GM12878 (cell line): ENCODE measurements around the gene GOLGA5. TPM values are rescaled to one million over a fixed set of nuclear protein-coding genes. Genes with fewer than 3 reads are reported as not detected.

ENCODE experiments used
- ATAC-seq: fragments of 200-7000 bp; cut with Tn5 transposase; 3 replicates; pipeline ENCODE4 v1.9.1; 2020; ENCODE audit warnings: mild to moderate bottlenecking, moderate library complexity
- BruUV-seq: library from RNA; stranded (reverse); fragments of 400-500 nt; replicated peaks from 2 replicates; lab custom pipeline; 2021; lab: Mats Ljungman, UMichigan
- CTCF ChIA-PET: fragments of 300-600 bp; sonication (Branson Sonifier 250); formaldehyde crosslinking; extraction: SDS; loops from one replicate; lab custom pipeline; 2021; ENCODE audit warnings: inconsistent platforms; lab: Yijun Ruan, JAX
- POLR2A ChIA-PET: fragments of 350-600 bp; formaldehyde crosslinking; extraction: SDS; loops from one replicate; lab custom pipeline; 2021; ENCODE audit warnings: inconsistent platforms; lab: Charles Lee
- RAD21 ChIA-PET: fragments of 300-600 bp; sonication (Branson Sonifier 250); formaldehyde crosslinking; loops from one replicate; lab custom pipeline; 2023; ENCODE audit warnings: antibody characterized with exemption; ENCODE audit not compliant: unreplicated experiment; lab: Charles Lee
- SMC1A ChIA-PET: fragments of 300-600 bp; sonication (Branson Sonifier 250); formaldehyde crosslinking; loops from one replicate; lab custom pipeline; 2023; ENCODE audit not compliant: unreplicated experiment, uncharacterized antibody; lab: Charles Lee
- DNase-seq: peaks from one replicate; pipeline ENCODE4 v3.0.0-alpha.2; 2011; ENCODE audit warnings: low read depth, low spot score
- FAIRE-seq: peaks from 3 replicates; lab custom pipeline; 2011; peaks lifted over from hg19 to GRCh38; lab: Jason Lieb, UNC
- H2AFZ ChIP-seq: 2 replicates; pipeline ENCODE4 v1.6.0; 2011; ENCODE audit warnings: low read depth, low read length, control low read depth; ENCODE audit not compliant: control insufficient read depth
- H3K27ac ChIP-seq: 2 replicates; pipeline ENCODE4 v1.5.1; 2011; ENCODE audit warnings: control low read depth; ENCODE audit not compliant: control insufficient read depth, insufficient read depth
- H3K27me3 ChIP-seq, 2 experiments: replicated peaks in 1 of 2; 2 replicates each; pipeline versions ENCODE4 v1.6.0 to v1.6.1; 2011; ENCODE audit warnings: low read length in 1 of 2; ENCODE audit not compliant: control insufficient read depth in 2 of 2, insufficient read depth in 2 of 2
- H3K36me3 ChIP-seq, 2 experiments: 2 replicates each; pipeline ENCODE4 v1.5.1; 2011; ENCODE audit warnings: low read length in 1 of 2; ENCODE audit not compliant: control insufficient read depth in 2 of 2, insufficient read depth in 2 of 2
- H3K4me1 ChIP-seq: 2 replicates; pipeline ENCODE4 v1.6.1; 2011; ENCODE audit warnings: mild to moderate bottlenecking, low read length, moderate library complexity, mixed read lengths; ENCODE audit not compliant: control insufficient read depth, insufficient read depth
- H3K4me2 ChIP-seq: 2 replicates; pipeline ENCODE4 v1.6.0; 2011; ENCODE audit warnings: control low read depth; ENCODE audit not compliant: control insufficient read depth, insufficient read depth
- H3K4me3 ChIP-seq: fragments of 200-600 bp; sonication (generic); 2 replicates; pipeline ENCODE4 v1.5.1; 2016
- H3K79me2 ChIP-seq: 2 replicates; pipeline ENCODE4 v1.6.0; 2011; ENCODE audit warnings: low read length; ENCODE audit not compliant: control insufficient read depth, insufficient read depth
- H3K9ac ChIP-seq: 2 replicates; pipeline ENCODE4 v1.8.0; 2011; ENCODE audit warnings: low read length, control low read depth, mixed read lengths; ENCODE audit not compliant: control insufficient read depth, insufficient read depth
- H3K9me3 ChIP-seq: replicated peaks from 3 replicates; pipeline ENCODE4 v1.5.1; 2011; ENCODE audit warnings: mild to moderate bottlenecking, low read length; ENCODE audit not compliant: control insufficient read depth, insufficient read depth
- H4K20me1 ChIP-seq: 2 replicates; pipeline ENCODE4 v1.6.0; 2011; ENCODE audit not compliant: control insufficient read depth, insufficient read depth
- ATF2 ChIP-seq: IDR thresholded peaks from 2 replicates; pipeline ENCODE4 v1.6.1; 2012; ENCODE audit warnings: low read length, inconsistent platforms
- BHLHE40 ChIP-seq, 2 experiments: fragments of 450-650 bp in 1 of 2; IDR thresholded peaks; 2 replicates each; pipeline ENCODE4 v1.6.1; 2011 to 2017; ENCODE audit warnings: low read depth in 2 of 2, borderline replicate concordance in 1 of 2, improper control_type of control experiment in 1 of 2, low read length in 1 of 2, mild to moderate bottlenecking in 1 of 2
- BMI1 ChIP-seq: fragments of 450-650 bp; IDR thresholded peaks from 2 replicates; pipeline ENCODE4 v1.6.1; 2016; ENCODE audit warnings: mild to moderate bottlenecking, moderate library complexity, borderline replicate concordance
- CHD2 ChIP-seq: IDR thresholded peaks from 2 replicates; pipeline ENCODE4 v1.6.1; 2011; ENCODE audit warnings: low read depth, low read length, improper control_type of control experiment, borderline replicate concordance
- CREB1 ChIP-seq: IDR thresholded peaks from 2 replicates; pipeline ENCODE4 v1.6.1; 2012; ENCODE audit warnings: low read depth, mild to moderate bottlenecking, inconsistent platforms
- EGR1 ChIP-seq, 2 experiments: IDR thresholded peaks; 1 replicate in 1 of 2; 2 replicates in 1 of 2; pipeline ENCODE4 v1.6.1; 2011 to 2012; ENCODE audit warnings: low read depth in 2 of 2, low read length in 2 of 2, borderline replicate concordance in 1 of 2, mild to moderate bottlenecking in 1 of 2, moderate library complexity in 1 of 2
- FOXK2 ChIP-seq: fragments of 450-650 bp; IDR thresholded peaks from 2 replicates; pipeline ENCODE4 v1.6.1; 2017; ENCODE audit warnings: mild to moderate bottlenecking, moderate library complexity
- KAT2A ChIP-seq: conservative IDR thresholded peaks from 2 replicates; pipeline ENCODE4 v1.6.1; 2011; ENCODE audit warnings: low read depth, low read length; ENCODE audit not compliant: control insufficient read depth
- MEF2A ChIP-seq: IDR thresholded peaks from 2 replicates; pipeline ENCODE4 v1.6.1; 2011; ENCODE audit warnings: low read depth, mild to moderate bottlenecking, low read length, moderate library complexity; ENCODE audit not compliant: insufficient read depth
- MTA2 ChIP-seq: fragments of 450-650 bp; IDR thresholded peaks from 2 replicates; pipeline ENCODE4 v1.6.1; 2016; ENCODE audit warnings: low read depth, mild to moderate bottlenecking, moderate library complexity
- PAX8 ChIP-seq: fragments of 450-650 bp; IDR thresholded peaks from 2 replicates; pipeline ENCODE4 v1.6.1; 2017; ENCODE audit warnings: mild to moderate bottlenecking, moderate library complexity
- POLR2A ChIP-seq: IDR thresholded peaks from 2 replicates; pipeline ENCODE4 v1.6.1; 2011; ENCODE audit warnings: low read depth, mild to moderate bottlenecking, low read length
- RELA ChIP-seq: fragments of 450-650 bp; IDR thresholded peaks from 2 replicates; pipeline ENCODE4 v1.8.0; 2014; ENCODE audit warnings: borderline replicate concordance; ENCODE audit not compliant: partially characterized antibody
- SREBF1 ChIP-seq: IDR thresholded peaks from 2 replicates; pipeline ENCODE4 v1.6.1; 2012; ENCODE audit warnings: mild to moderate bottlenecking, low read length
- SRF ChIP-seq, 2 experiments: IDR thresholded peaks; 2 replicates each; pipeline ENCODE4 v1.6.1; 2011; ENCODE audit warnings: low read depth in 2 of 2, low read length in 2 of 2, mild to moderate bottlenecking in 1 of 2, moderate library complexity in 1 of 2
- STAT1 ChIP-seq: fragments of 450-650 bp; conservative IDR thresholded peaks from 2 replicates; pipeline ENCODE4 v1.6.1; 2014; ENCODE audit warnings: antibody characterized with exemption, mild to moderate bottlenecking
- ZBTB4 ChIP-seq: fragments of 450-650 bp; formaldehyde crosslinking; IDR thresholded peaks from 2 replicates; pipeline ENCODE4 v1.4.0; 2022; ENCODE audit warnings: mild to moderate bottlenecking, moderate library complexity
- in situ Hi-C: fragments of 300-500 bp; cut with MboI; formaldehyde crosslinking; loops from 9 replicates; pipeline ENCODE4 v1.14.3; 2018; ENCODE audit warnings: mixed read lengths
- intact Hi-C: fragments of 100-400 bp; cut with micrococcal nuclease; formaldehyde crosslinking; loops from one replicate; pipeline ENCODE4 v1.14.2; 2022; ENCODE audit not compliant: unreplicated experiment
- polyA plus RNA-seq, 11 experiments: library from polyadenylated mRNA; depleted of rRNA in 4 of 11; unstranded in 6 of 11; stranded (reverse) in 5 of 11; fragments of >200 nt; fragmentation: Nextera tagmentation in 4 of 11; fragmentation: Illumina TruSeq in 1 of 11; extraction: Ambion mirVana in 4 of 11; extraction: Trizol in 1 of 11; gene quantifications; 1 replicate in 1 of 11; 2 replicates in 10 of 11; pipeline versions ENCODE4 v1.2.1 to v1.2.3, GENCODE V29; 2011 to 2016; ENCODE audit warnings: inconsistent platforms in 2 of 11, missing spikeins in 2 of 11, low read depth in 1 of 11
- total RNA-seq, 4 experiments: library from RNA; depleted of rRNA in 3 of 4; stranded (reverse); fragments of >200 nt in 3 of 4; fragmentation: Illumina TruSeq in 1 of 4; extraction: Trizol in 1 of 4; gene quantifications; 2 replicates each; pipeline versions ENCODE4 v1.2.1 to v1.2.3, GENCODE V29; 2013 to 2021
- TF ChIP-seq, protein P1 (sequence below): fragments of 450-650 bp; IDR thresholded peaks from 2 replicates; pipeline ENCODE4 v1.6.1; 2017; ENCODE audit warnings: low read depth, mild to moderate bottlenecking, moderate library complexity

The GOLGA5 gene
- total and polyA plus RNA-seq, 10 of the 15 experiments (the other 5 are each of a cell fraction or from before 2014, with no cell fraction given) = 10.9 to 30.1 (median 19.7) TPM

DNA sequence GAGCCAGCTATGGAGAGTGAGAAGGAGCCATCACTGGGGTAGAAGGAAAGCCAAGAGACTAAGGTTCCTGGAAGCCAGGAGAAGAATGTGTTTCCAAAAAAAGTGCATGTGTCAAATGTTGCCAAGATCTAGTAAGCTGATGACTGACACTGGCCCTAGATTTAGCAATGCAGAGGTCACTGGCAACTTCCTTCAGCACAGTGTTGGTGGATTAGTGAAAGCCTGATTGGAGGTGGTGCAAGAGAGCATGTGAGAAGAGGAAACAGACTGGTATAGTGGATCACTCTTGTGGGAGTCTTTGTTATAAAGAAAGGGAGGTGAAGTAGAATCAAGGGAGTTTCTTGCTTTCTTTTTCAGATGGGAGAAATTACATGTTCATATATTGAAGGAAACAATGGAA lies 94.8 kb downstream of the GOLGA5 start:
- BruUV-seq = no TSS peak
- SMC1A ChIA-PET = no interaction called here
- intact Hi-C loops = no loop called here
- Histone ChIP-seq H3K4me3 (no peak overlapping the region), H3K79me2 (no peaks in the 10 kb centered on the region), H3K4me1 (no peaks in the 10 kb centered on the region), H3K9ac (no peak overlapping the region), H3K36me3 (no peaks in the 10 kb centered on the region), H3K27ac (no peak overlapping the region), H4K20me1 (no peaks in the 10 kb centered on the region), H3K9me3 (no peaks in the 10 kb centered on the region; the same call in 2 of the 3 replicates), H2AFZ (no peak overlapping the region), H3K27me3 (no peaks in the 10 kb centered on the region; a peak in 3 of 4 replicates), H3K4me2 (no peak overlapping the region)
- DNase-seq (no peak), ATAC-seq (no peak), FAIRE-seq (no peak)
- RAD21 ChIA-PET = no interaction called here
- CTCF ChIA-PET = no interaction called here
- POLR2A ChIA-PET = no interaction called here
- in situ Hi-C loops = no loop called here
- TF ChIP-seq CREB1 (no peak), SRF (IDR thresholded peaks at IDR 0.05; ENCODE audit: low read depth in 2 of 2, low read length in 2 of 2) (no peak), EGR1 (IDR thresholded peaks at IDR 0.05; ENCODE audit: borderline replicate concordance in 1 of 2, low read depth in 2 of 2, low read length in 2 of 2) (no peak), SREBF1 (no peak), ATF2 (no peak), MEF2A (no peak), CHD2 (no peak), RELA (no peak), FOXK2 (no peak), BHLHE40 (IDR thresholded peaks at IDR 0.05; ENCODE audit: borderline replicate concordance in 1 of 2, low read depth in 2 of 2, low read length in 1 of 2) (no peak), MTA2 (no peak), PAX8 (no peak), KAT2A (no peak), POLR2A (no peak), STAT1 (no peak), ZBTB4 (CRISPR knock-in tag) (no peak), BMI1 (no peak)
- TF ChIP-seq, protein P1, sequence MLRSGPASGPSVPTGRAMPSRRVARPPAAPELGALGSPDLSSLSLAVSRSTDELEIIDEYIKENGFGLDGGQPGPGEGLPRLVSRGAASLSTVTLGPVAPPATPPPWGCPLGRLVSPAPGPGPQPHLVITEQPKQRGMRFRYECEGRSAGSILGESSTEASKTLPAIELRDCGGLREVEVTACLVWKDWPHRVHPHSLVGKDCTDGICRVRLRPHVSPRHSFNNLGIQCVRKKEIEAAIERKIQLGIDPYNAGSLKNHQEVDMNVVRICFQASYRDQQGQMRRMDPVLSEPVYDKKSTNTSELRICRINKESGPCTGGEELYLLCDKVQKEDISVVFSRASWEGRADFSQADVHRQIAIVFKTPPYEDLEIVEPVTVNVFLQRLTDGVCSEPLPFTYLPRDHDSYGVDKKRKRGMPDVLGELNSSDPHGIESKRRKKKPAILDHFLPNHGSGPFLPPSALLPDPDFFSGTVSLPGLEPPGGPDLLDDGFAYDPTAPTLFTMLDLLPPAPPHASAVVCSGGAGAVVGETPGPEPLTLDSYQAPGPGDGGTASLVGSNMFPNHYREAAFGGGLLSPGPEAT = no peak
- TF ChIP-seq, all 136 proteins: peak for 0
